B cell (primary cell): Measurements from ENCODE around the gene MREG. TPM values are rescaled to one million over a fixed set of nuclear protein-coding genes. Genes with fewer than 3 reads are reported as not detected.

Experiments
- ATAC-seq: fragments of 200-7000 bp; cut with Tn5 transposase; one replicate; pipeline ENCODE4 v1.10.0; 2021; ENCODE audit warnings: low read depth, mild to moderate bottlenecking, moderate number of reproducible peaks, moderate library complexity
- CTCF ChIA-PET: fragments of 350-600 bp; sonication (Branson Sonifier 250); formaldehyde crosslinking; loops from one replicate; lab custom pipeline; 2021; ENCODE audit warnings: antibody characterized with exemption, inconsistent platforms; lab: Charles Lee
- POLR2A ChIA-PET: fragments of 350-600 bp; sonication (Branson Sonifier 250); formaldehyde crosslinking; loops from one replicate; lab custom pipeline; 2021; ENCODE audit warnings: antibody characterized with exemption; lab: Charles Lee
- DNase-seq: peaks from one replicate; pipeline ENCODE4 v3.0.0; 2013
- H2AFZ ChIP-seq: 2 replicates; pipeline ENCODE4 v1.6.1; 2012; ENCODE audit warnings: mild to moderate bottlenecking, low read depth, low read length; ENCODE audit not compliant: insufficient read depth, poor library complexity, severe bottlenecking
- H3K27ac ChIP-seq, 2 donors: 1 replicate in 1 of 2; 2 replicates in 1 of 2; pipeline ENCODE4 v1.5.1; 2012 to 2013; ENCODE audit warnings: low read length in 2 of 2, mild to moderate bottlenecking in 2 of 2, moderate library complexity in 1 of 2
- H3K27me3 ChIP-seq, 4 experiments: fragments of 200-600 bp in 1 of 4; sonication (generic) in 1 of 4; replicated peaks in 1 of 4; 1 replicate in 2 of 4; 2 replicates in 2 of 4; pipeline versions ENCODE4 v1.6.1 to v1.7.0; 2013 to 2016; ENCODE audit warnings: low read length in 3 of 4, mild to moderate bottlenecking in 2 of 4, mixed read lengths in 1 of 4, moderate library complexity in 1 of 4; ENCODE audit not compliant: insufficient read depth in 4 of 4, control insufficient read depth in 3 of 4; ENCODE audit errors: control extremely low read depth in 1 of 4
- H3K36me3 ChIP-seq, 2 experiments: replicated peaks in 1 of 2; 1 replicate in 1 of 2; 2 replicates in 1 of 2; pipeline versions ENCODE4 v1.6.1 to v1.7.1; 2013; ENCODE audit warnings: low read length in 1 of 2; ENCODE audit not compliant: insufficient read depth in 2 of 2, control insufficient read depth in 1 of 2; ENCODE audit errors: control extremely low read depth in 1 of 2, extremely low read depth in 1 of 2
- H3K4me1 ChIP-seq, 2 donors: fragments of 200-600 bp in 1 of 2; sonication (generic) in 1 of 2; 1 replicate in 1 of 2; 2 replicates in 1 of 2; pipeline versions ENCODE4 v1.5.1 to v1.6.1; 2013 to 2017; ENCODE audit warnings: low read length in 2 of 2; ENCODE audit not compliant: control insufficient read depth in 2 of 2, insufficient read depth in 2 of 2
- H3K4me2 ChIP-seq: replicated peaks from 2 replicates; pipeline ENCODE3; 2012; ENCODE audit warnings: mild to moderate bottlenecking, low read depth, low read length; ENCODE audit not compliant: poor library complexity, severe bottlenecking
- H3K4me3 ChIP-seq, 5 experiments: fragments of 200-600 bp in 1 of 5; sonication (generic) in 1 of 5; 1 replicate in 3 of 5; 2 replicates in 2 of 5; pipeline versions ENCODE4 v1.5.1 to v1.7.0; 2011 to 2016; ENCODE audit warnings: low read length in 4 of 5, mild to moderate bottlenecking in 4 of 5, low read depth in 2 of 5, control low read depth in 1 of 5, moderate library complexity in 1 of 5; ENCODE audit not compliant: insufficient read depth in 1 of 5; ENCODE audit errors: control extremely low read depth in 1 of 5, extremely low read depth in 1 of 5
- H3K79me2 ChIP-seq: fragments of 200-600 bp; sonication (generic); one replicate; pipeline ENCODE4 v1.6.0; 2016; ENCODE audit warnings: low read length; ENCODE audit not compliant: control insufficient read depth, insufficient read depth
- H3K9ac ChIP-seq: fragments of 200-600 bp; sonication (generic); 2 replicates; pipeline ENCODE4 v1.6.1; 2017; ENCODE audit warnings: mild to moderate bottlenecking, low read length, moderate library complexity
- H3K9me3 ChIP-seq, 3 donors: one replicate each; pipeline versions ENCODE4 v1.6.1 to v1.7.1; 2013; ENCODE audit warnings: low read length in 2 of 3; ENCODE audit not compliant: control insufficient read depth in 2 of 3, insufficient read depth in 1 of 3; ENCODE audit errors: control extremely low read depth in 1 of 3
- H4K20me1 ChIP-seq: 2 replicates; pipeline ENCODE4 v1.6.0; 2012; ENCODE audit warnings: mild to moderate bottlenecking, low read length; ENCODE audit not compliant: insufficient read depth, control insufficient read depth, poor library complexity, severe bottlenecking
- H3K27ac Mint-ChIP-seq: one replicate; pipeline ENCODE4 v1.8.0; 2021; ENCODE audit warnings: mixed read lengths
- H3K27me3 Mint-ChIP-seq: one replicate; pipeline ENCODE4 v1.8.0; 2021; ENCODE audit warnings: mixed read lengths
- H3K4me1 Mint-ChIP-seq: one replicate; pipeline ENCODE4 v1.8.0; 2021; ENCODE audit warnings: mixed read lengths
- H3K4me3 Mint-ChIP-seq: one replicate; pipeline ENCODE4 v1.8.0; 2021; ENCODE audit warnings: mixed read lengths
- H3K9me3 Mint-ChIP-seq: one replicate; pipeline ENCODE4 v1.8.0; 2022; ENCODE audit warnings: mixed read lengths; ENCODE audit not compliant: insufficient read depth
- CTCF ChIP-seq: fragments of 200-600 bp; IDR thresholded peaks from one replicate; pipeline ENCODE4 v1.8.0; 2022; ENCODE audit warnings: antibody characterized with exemption, mild to moderate bottlenecking
- EZH2 ChIP-seq: IDR thresholded peaks from 2 replicates; pipeline ENCODE4 v1.6.1; 2012; ENCODE audit warnings: borderline replicate concordance, low read depth, mild to moderate bottlenecking, moderate library complexity, low read length; ENCODE audit not compliant: insufficient read depth, poor library complexity, severe bottlenecking
- WGBS: methylation state at CpG from one replicate; pipeline ENCODE4 v1.1.5; 2013; ENCODE audit warnings: missing lambda C conversion rate; ENCODE audit not compliant: insufficient coverage; 5-methylcytosine and 5-hydroxymethylcytosine counted together
- intact Hi-C: fragments of 100-400 bp; cut with micrococcal nuclease; formaldehyde crosslinking; loops from one replicate; pipeline ENCODE4 v1.10.0; 2022
- polyA plus RNA-seq: library from polyadenylated mRNA; depleted of rRNA; stranded (reverse); fragments of >200 nt; gene quantifications from 2 replicates; pipeline ENCODE4 v1.2.3, GENCODE V29; 2012
- total RNA-seq, 2 donors: library from RNA; stranded (reverse); fragments of 120-200 nt in 1 of 2; gene quantifications; 1 replicate in 1 of 2; 2 replicates in 1 of 2; pipeline versions ENCODE4 v1.2.3 to v1.2.4, GENCODE V29; 2013 to 2022

Gene MREG
- total and polyA plus RNA-seq, 2 donors (not counting 1 experiment from before 2014, with no cell fraction given): 2.1 to 5.7 TPM

GRCh38 chr2:216014986-216015385, 1.6 kb upstream of the MREG start:
- Histone ChIP-seq H3K4me3 (no peak overlapping the region), H3K4me2 (no peak overlapping the region), H3K9me3 (no peaks in the 10 kb centered on the region), H3K79me2 (peaks cover 26% of the 10 kb centered on the region), H4K20me1 (no peaks in the 10 kb centered on the region), H3K27ac (peak overlapping the region in 1 of 2 donors; percentile 69), H3K9ac (no peak overlapping the region), H2AFZ (no peak overlapping the region), H3K27me3 (no peaks in the 10 kb centered on the region), H3K36me3 (no peaks in the 10 kb centered on the region), H3K4me1 (peaks cover 30 to 38% of the 10 kb centered on the region in 2 donors)
- peak overlapping the region; percentile 39 for H3K27ac Mint-ChIP-seq
- TF ChIP-seq CTCF: no peak
- no peak for TF ChIP-seq EZH2
- intact Hi-C loops: loop anchor here (5.0 to 10.0 kb wide), 4 partner anchors 67 to 1200 kb away; partner anchors contain the start of genes PECR, RPL37A, SMARCAL1 and TMEM169
- peaks cover 3% of the 10 kb centered on the region for H3K9me3 Mint-ChIP-seq
- 89% methylated on average over 15 of the region's 23 CpGs for WGBS
- ATAC-seq (no peak), DNase-seq (no peak)
- CTCF ChIA-PET: interaction anchor here (1.0 kb wide), 1 partner anchor 12 kb away, joined by 3 read pairs; no protein-coding TSS in a partner anchor
- peaks cover 47% of the 10 kb centered on the region for H3K4me1 Mint-ChIP-seq
- H3K4me3 Mint-ChIP-seq: peak overlapping the region; percentile 8
- no peaks in the 10 kb centered on the region for H3K27me3 Mint-ChIP-seq
- POLR2A ChIA-PET: no interaction called here

- peak overlapping the region in 2 of 5 experiments; percentile 69 to 80 for H3K4me3 ChIP-seq
These were observed 655 bp upstream of the MREG start for GRCh38 chr2:216014006-216014405.

More at GRCh38 chr2:216014006-216014405, 655 bp upstream of the MREG start:
- Mint-ChIP-seq H3K9me3 (peaks cover 3% of the 10 kb centered on the region), H3K4me1 (peaks cover 47% of the 10 kb centered on the region), H3K27ac (no peak overlapping the region), H3K27me3 (no peaks in the 10 kb centered on the region), H3K4me3 (peak overlapping the region; percentile 75)
- TF ChIP-seq CTCF: no peak
- TF ChIP-seq EZH2: no peak
- no peaks in the 10 kb centered on the region for H3K27me3 ChIP-seq
- ChIA-PET CTCF (interaction anchor here (0.6 to 1.2 kb wide), 5 partner anchors 8 to 64 kb away, joined by 3 to 6 read pairs (median 3); no protein-coding TSS in a partner anchor), POLR2A (no interaction called here)
- ATAC-seq: no peak
- no peaks in the 10 kb centered on the region for H3K9me3 ChIP-seq
- peak overlapping the region; percentile 85 for H3K9ac ChIP-seq
- H3K36me3 ChIP-seq: no peaks in the 10 kb centered on the region
- H3K79me2 ChIP-seq: peaks cover 26% of the 10 kb centered on the region
- H3K4me1 ChIP-seq: peaks cover 30 to 41% of the 10 kb centered on the region in 2 donors
- H3K4me2 ChIP-seq: peak overlapping the region; percentile 96
- H4K20me1 ChIP-seq: no peaks in the 10 kb centered on the region
- DNase-seq: no peak
- no peak overlapping the region for H3K27ac ChIP-seq
- H2AFZ ChIP-seq: no peak overlapping the region
- WGBS: 97% methylated on average over 5 of the region's 8 CpGs
- intact Hi-C loops: loop anchor here (5.0 to 10.0 kb wide), 4 partner anchors 68 to 1199 kb away; partner anchors contain the start of genes PECR, RPL37A, SMARCAL1 and TMEM169
